Measurements from ENCODE around the gene RFNG. TPM values are rescaled to one million over a fixed set of nuclear protein-coding genes. Genes with fewer than 3 reads are reported as not detected.

Gene RFNG
- total and polyA plus RNA-seq, 7 experiments from 2014 or later = 4.2 to 45.5 (median 28.1) TPM

DNA sequence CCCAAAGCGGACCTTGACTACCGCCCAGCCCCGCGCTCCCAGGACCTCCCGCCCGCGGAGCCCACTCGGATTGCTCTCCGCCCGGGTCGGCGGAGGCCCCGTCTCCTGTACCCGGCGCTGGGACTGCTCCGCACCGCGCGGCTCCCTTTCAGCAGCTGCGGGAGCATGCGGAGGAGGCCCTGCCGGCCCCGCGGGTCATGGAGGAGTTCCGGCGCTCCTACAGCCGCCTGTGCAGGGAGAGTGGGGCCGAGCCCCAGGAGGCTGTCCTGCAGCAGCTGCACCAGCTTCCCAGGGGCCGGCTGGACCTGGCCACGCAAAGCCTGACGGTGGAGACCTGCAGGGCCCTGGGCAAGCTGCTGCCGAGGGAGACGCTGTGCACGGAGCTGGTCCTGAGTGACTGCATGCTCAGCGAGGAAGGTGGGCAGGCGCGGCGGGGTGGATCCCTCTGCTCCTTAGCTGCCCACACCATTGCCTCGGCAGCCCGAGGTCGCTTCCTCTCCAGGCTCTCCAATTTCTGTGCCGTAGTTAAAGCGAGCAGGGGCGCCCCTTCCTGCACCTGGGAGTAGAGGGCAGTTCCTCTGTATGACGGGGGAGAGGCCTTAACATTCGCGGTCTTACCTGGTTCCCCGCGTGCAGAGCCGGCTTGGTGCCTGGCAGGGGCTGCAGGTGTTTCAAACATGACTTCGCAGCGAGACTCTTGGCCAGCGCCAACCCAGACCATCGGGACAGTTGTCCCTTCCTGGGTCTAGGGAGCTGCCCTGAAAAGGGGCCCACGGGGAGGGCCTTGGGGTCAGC is 28.0 kb downstream of the RFNG start:
- H3K36me3 ChIP-seq (ENCODE audit: control insufficient read depth in 2 of 3, insufficient read depth in 3 of 3, low read length in 3 of 3) = peaks cover 0 to 15% (median 0%) of the 10 kb centered on the region in 3 experiments
- H3K27ac ChIP-seq (ENCODE audit: low read depth, low read length) = peak overlapping the region; percentile 3
- ChIA-PET POLR2A (interaction anchor here (0.9 to 4.6 kb wide), 6 partner anchors 56 to 177 kb away, joined by 3 to 29 read pairs (median 4); partner anchors contain the start of gene NOTUM), CTCF (interaction anchor here (1.0 to 6.1 kb wide), 2 partner anchors 14 to 62 kb away, joined by 3 to 122 read pairs; partner anchors contain the start of genes DCXR and NOTUM)
- Mint-ChIP-seq H3K9me3 (no peaks in the 10 kb centered on the region), H3K27ac (peak overlapping the region in 1 of 9 donors; percentile 43), H3K4me1 (peaks cover 7 to 28% (median 22%) of the 10 kb centered on the region in 7 donors), H3K27me3 (no peaks in the 10 kb centered on the region), H3K4me3 (peak overlapping the region; percentile 72 to 89 (median 83)), H3K36me3 (peaks cover 0 to 2% (median 0%) of the 10 kb centered on the region in 5 donors)
- peaks cover 16 to 29% of the 10 kb centered on the region in 2 donors for H3K4me1 ChIP-seq (ENCODE audit: control insufficient read depth in 2 of 2, insufficient read depth in 2 of 2, low read length in 2 of 2)
- DNase-seq (peak in 2 of 9 donors; percentile 23 to 25), ATAC-seq (no peak)
- intact Hi-C loops (cut with micrococcal nuclease) = loop anchor here (1.0 to 5.0 kb wide), 15 partner anchors 14 to 729 kb away; partner anchors contain the start of genes ASPSCR1 (in 2 of the 2), DCXR (in 2 of the 2), HEXD (in 2 of the 2) and MCRIP1 (in 2 of the 2)
- H3K4me3 ChIP-seq (ENCODE audit: low read length) = peak overlapping the region; percentile 68
- H3K27me3 ChIP-seq (ENCODE audit: control insufficient read depth in 2 of 2, insufficient read depth in 2 of 2, low read length in 2 of 2) = no peaks in the 10 kb centered on the region
- no peaks in the 10 kb centered on the region for H3K9me3 ChIP-seq (ENCODE audit: control insufficient read depth in 2 of 3, low read length in 3 of 3)

DNA sequence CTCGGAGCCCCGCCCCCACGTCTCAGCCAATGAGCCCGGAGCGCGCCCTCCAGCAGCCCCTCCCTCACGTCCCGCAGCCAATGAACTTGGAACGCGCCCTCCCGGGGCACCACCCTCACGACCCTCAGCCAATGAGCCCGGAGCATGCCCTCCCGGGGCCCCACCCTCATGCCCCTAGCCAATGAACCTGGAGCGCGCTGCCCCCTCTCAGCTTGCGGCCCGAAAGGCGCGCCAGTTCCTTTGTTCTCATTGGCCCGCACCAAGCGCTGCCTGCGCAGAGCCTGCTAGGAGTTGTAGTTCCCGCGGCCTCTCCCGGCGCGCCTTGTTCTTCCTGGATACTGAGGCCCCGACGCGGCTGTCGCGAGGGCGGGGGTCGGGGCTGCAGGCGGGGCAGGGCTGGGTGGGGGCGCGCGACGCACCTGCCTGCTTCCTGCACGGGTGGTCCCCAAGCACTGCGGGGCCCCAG is 28.6 kb downstream of the RFNG start, which contains the start of gene LRRC45:
TSS of gene LRRC45 (plus strand) at position 325 of the 466 bp plus-strand sequence. CDS start 339 bp downstream, outside the sequence.
- Mint-ChIP-seq H3K4me1 (peaks cover 7 to 28% (median 22%) of the 10 kb centered on the region in 7 donors), H3K36me3 (peaks cover 0 to 2% (median 0%) of the 10 kb centered on the region in 5 donors), H3K4me3 (peak within 1 kb of the TSS; percentile 80 to 91 (median 84)), H3K9me3 (no peaks in the 10 kb centered on the region), H3K27ac (peak within 1 kb of the TSS in 7 of 9 donors; percentile 41 to 88 (median 66)), H3K27me3 (no peaks in the 10 kb centered on the region)
- Histone ChIP-seq H3K4me3 (ENCODE audit: low read length) (peak within 1 kb of the TSS; percentile 71), H3K9me3 (ENCODE audit: control insufficient read depth in 2 of 3, low read length in 3 of 3) (no peaks in the 10 kb centered on the region), H3K36me3 (ENCODE audit: control insufficient read depth in 2 of 3, insufficient read depth in 3 of 3, low read length in 3 of 3) (peaks cover 0 to 21% (median 0%) of the 10 kb centered on the region in 3 experiments), H3K4me1 (ENCODE audit: control insufficient read depth in 2 of 2, insufficient read depth in 2 of 2, low read length in 2 of 2) (peaks cover 16 to 29% of the 10 kb centered on the region in 2 donors), H3K27me3 (ENCODE audit: control insufficient read depth in 2 of 2, insufficient read depth in 2 of 2, low read length in 2 of 2) (no peaks in the 10 kb centered on the region), H3K27ac (ENCODE audit: low read depth, low read length) (peak within 1 kb of the TSS; percentile 65)
- intact Hi-C loops (cut with micrococcal nuclease) = loop anchor here (1.0 to 5.0 kb wide), 16 partner anchors 14 to 730 kb away; partner anchors contain the start of genes ASPSCR1 (in 2 of the 2), DCXR (in 2 of the 2), HEXD (in 2 of the 2) and MCRIP1 (in 2 of the 2)
- DNase-seq (peak; percentile 97 to 100 (median 100)), ATAC-seq (peak; percentile 97)
- POLR2A ChIA-PET = interaction anchor here (1.0 to 4.6 kb wide), 7 partner anchors 24 to 178 kb away, joined by 3 to 29 read pairs (median 5); partner anchors contain the start of genes DUS1L and NOTUM
- CTCF ChIA-PET = interaction anchor here (0.9 to 6.1 kb wide), 5 partner anchors 14 to 70 kb away, joined by 3 to 122 read pairs (median 4); partner anchors contain the start of genes DCXR and NOTUM

DNA sequence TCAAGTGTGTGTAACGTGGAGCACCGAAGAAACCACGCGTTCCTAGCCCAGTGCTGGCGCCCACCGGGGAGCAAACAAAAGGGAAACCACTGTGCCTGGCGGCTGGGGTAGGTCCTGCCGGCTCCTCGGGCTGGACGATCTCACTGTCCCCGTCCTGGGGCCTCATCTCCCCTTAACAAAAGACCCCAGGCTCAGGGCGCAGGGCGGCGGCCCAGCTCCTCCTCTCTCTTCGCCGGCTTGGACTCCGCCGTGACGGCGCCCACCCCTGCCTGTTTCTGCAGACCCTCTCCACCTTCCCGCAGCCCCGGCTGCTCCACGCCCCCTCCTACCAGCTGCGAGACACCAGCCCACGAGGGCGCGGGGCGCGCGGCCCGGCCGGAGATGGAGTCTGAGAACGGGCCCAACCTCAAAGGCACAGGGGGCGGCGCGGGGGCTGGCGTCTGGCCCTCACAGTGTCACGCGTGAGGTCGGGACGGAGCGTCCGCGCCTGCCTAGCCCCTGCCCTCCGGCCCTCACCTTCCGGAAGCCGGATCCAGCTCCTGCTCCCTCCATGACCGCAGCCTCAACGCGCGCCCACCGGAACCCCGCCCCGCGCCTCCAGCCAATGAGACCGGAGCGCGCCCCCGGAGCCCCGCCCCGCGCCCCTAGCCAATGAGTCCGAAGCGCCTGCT is 29.2 kb downstream of the RFNG start, which contains the start of gene CENPX:
TSS of gene CENPX (minus strand) at position 569 of the 671 bp plus-strand sequence. CDS start at position 552, 17 bp downstream.
- H3K9me3 Mint-ChIP-seq = no peaks in the 10 kb centered on the region
- H3K4me3 Mint-ChIP-seq = peak within 1 kb of the TSS; percentile 80 to 91 (median 84)
- peak within 1 kb of the TSS; percentile 65 for H3K27ac ChIP-seq (ENCODE audit: low read depth, low read length)
- peaks cover 16 to 29% of the 10 kb centered on the region in 2 donors for H3K4me1 ChIP-seq (ENCODE audit: control insufficient read depth in 2 of 2, insufficient read depth in 2 of 2, low read length in 2 of 2)
- peaks cover 0 to 23% (median 0%) of the 10 kb centered on the region in 3 experiments for H3K36me3 ChIP-seq (ENCODE audit: control insufficient read depth in 2 of 3, insufficient read depth in 3 of 3, low read length in 3 of 3)
- H3K9me3 ChIP-seq (ENCODE audit: control insufficient read depth in 2 of 3, low read length in 3 of 3) = no peaks in the 10 kb centered on the region
- peaks cover 0 to 2% (median 0%) of the 10 kb centered on the region in 5 donors for H3K36me3 Mint-ChIP-seq
- H3K27me3 ChIP-seq (ENCODE audit: control insufficient read depth in 2 of 2, insufficient read depth in 2 of 2, low read length in 2 of 2) = no peaks in the 10 kb centered on the region
- intact Hi-C loops (cut with micrococcal nuclease) = loop anchor here (1.0 to 5.0 kb wide), 7 partner anchors 54 to 730 kb away; partner anchors contain the start of genes MCRIP1 (in 2 of the 2), ALYREF (in 1 of the 2), ANAPC11 (in 1 of the 2) and HEXD (in 1 of the 2)
- H3K27ac Mint-ChIP-seq = peak within 1 kb of the TSS in 6 of 9 donors; percentile 64 to 88 (median 76)
- no peak for DNase-seq
- no peaks in the 10 kb centered on the region for H3K27me3 Mint-ChIP-seq
- ChIA-PET POLR2A (interaction anchor here (0.6 to 4.6 kb wide), 12 partner anchors 15 to 207 kb away, joined by 3 to 29 read pairs (median 5); partner anchors contain the start of genes DCXR, DUS1L, NOTUM and SLC16A3), CTCF (interaction anchor here (0.9 to 6.1 kb wide), 5 partner anchors 15 to 69 kb away, joined by 3 to 122 read pairs (median 4); partner anchors contain the start of genes DCXR and NOTUM)
- H3K4me3 ChIP-seq (ENCODE audit: low read length) = peak within 1 kb of the TSS; percentile 71
- no peak for ATAC-seq
- peaks cover 5 to 28% (median 22%) of the 10 kb centered on the region in 7 donors for H3K4me1 Mint-ChIP-seq

DNA sequence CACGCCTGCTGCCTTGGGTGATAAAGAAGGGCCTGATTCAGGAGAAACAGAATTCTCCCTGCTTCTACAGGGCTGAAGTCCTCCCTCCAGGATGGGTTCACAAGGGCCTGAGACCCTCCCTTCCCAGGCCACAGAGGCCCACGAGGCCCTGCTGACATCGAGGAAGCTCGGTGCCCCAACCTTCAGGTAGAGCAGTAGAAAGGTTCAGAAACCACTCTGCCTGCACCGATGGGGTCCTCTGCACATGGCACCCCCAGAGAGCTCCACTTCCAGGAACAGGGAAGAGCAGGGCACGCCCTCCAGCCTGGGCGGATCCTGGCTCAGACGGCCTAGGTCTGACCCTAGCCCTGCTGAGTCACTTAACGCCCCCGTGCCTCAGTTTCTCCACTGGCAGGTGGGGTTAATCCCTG is 29.7 kb downstream of the RFNG start:
- peak overlapping the region; percentile 65 for H3K27ac ChIP-seq (ENCODE audit: low read depth, low read length)
- Mint-ChIP-seq H3K27me3 (no peaks in the 10 kb centered on the region), H3K27ac (peak overlapping the region in 4 of 9 donors; percentile 64 to 78 (median 70)), H3K9me3 (no peaks in the 10 kb centered on the region), H3K36me3 (peaks cover 0 to 2% (median 0%) of the 10 kb centered on the region in 5 donors), H3K4me3 (peak overlapping the region; percentile 80 to 91 (median 84)), H3K4me1 (peaks cover 0 to 28% (median 22%) of the 10 kb centered on the region in 7 donors)
- DNase-seq (no peak), ATAC-seq (no peak)
- ChIA-PET POLR2A (interaction anchor here (0.9 to 4.6 kb wide), 8 partner anchors 16 to 96 kb away, joined by 3 to 29 read pairs (median 6); partner anchors contain the start of genes DCXR, DUS1L and NOTUM), CTCF (interaction anchor here (1.2 to 6.1 kb wide), 4 partner anchors 43 to 68 kb away, joined by 3 to 122 read pairs (median 10); partner anchors contain the start of gene NOTUM)
- intact Hi-C loops (cut with micrococcal nuclease) = loop anchor here (1.0 to 5.0 kb wide), 8 partner anchors 53 to 731 kb away; partner anchors contain the start of genes MCRIP1 (in 2 of the 2), ALYREF (in 1 of the 2), ANAPC11 (in 1 of the 2) and HEXD (in 1 of the 2)
- H3K4me1 ChIP-seq (ENCODE audit: control insufficient read depth in 2 of 2, insufficient read depth in 2 of 2, low read length in 2 of 2) = peaks cover 16 to 29% of the 10 kb centered on the region in 2 donors
- H3K4me3 ChIP-seq (ENCODE audit: low read length) = peak overlapping the region; percentile 71
- H3K9me3 ChIP-seq (ENCODE audit: control insufficient read depth in 2 of 3, low read length in 3 of 3) = no peaks in the 10 kb centered on the region
- H3K27me3 ChIP-seq (ENCODE audit: control insufficient read depth in 2 of 2, insufficient read depth in 2 of 2, low read length in 2 of 2) = no peaks in the 10 kb centered on the region
- H3K36me3 ChIP-seq (ENCODE audit: control insufficient read depth in 2 of 3, insufficient read depth in 3 of 3, low read length in 3 of 3) = peaks cover 0 to 25% (median 0%) of the 10 kb centered on the region in 3 experiments

DNA sequence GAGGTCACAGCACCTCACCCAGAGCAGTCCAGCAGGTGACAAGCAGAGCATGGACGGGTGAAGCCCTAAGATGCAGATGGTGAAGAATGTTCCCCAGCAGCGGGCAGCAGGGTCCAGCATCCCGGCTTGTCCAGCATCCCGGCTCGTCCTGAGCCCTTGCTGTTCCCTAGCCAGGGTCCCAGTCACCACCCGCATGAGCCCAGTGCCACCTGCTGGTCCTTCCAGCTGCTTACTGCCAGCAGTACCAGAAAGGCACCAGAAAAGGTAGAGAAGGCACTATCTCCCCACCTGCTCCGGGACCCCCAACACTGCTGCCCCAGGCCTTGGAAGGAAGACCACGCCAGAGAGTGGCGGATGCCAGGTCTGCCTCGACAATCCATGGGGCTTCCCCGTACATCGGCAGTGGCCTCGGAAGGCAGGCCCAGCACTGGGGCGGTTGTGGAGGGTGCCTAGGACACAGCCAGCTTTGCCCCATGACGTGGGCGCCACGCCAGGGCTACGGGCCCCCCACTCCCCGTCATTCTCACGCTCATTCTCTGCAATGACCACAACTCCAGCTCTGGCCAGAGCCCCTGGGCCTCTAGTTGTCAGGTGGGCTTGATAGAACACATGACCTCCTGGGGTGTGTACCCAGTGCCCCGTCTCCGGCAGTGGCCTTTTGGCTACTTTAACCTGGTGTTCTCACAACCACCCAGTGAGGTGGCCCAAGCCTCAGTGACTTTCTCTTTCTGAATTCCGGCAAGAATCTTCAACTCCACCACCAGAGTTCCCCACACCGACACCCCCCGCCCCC is 30.3 kb downstream of the RFNG start:
- intact Hi-C loops (cut with micrococcal nuclease) = loop anchor here (1.0 to 5.0 kb wide), 5 partner anchors 62 to 396 kb away; partner anchors contain the start of genes MCRIP1 (in 2 of the 2), HEXD (in 1 of the 2), OGFOD3 (in 1 of the 2) and PCYT2 (in 1 of the 2)
- CTCF ChIA-PET = interaction anchor here (1.4 to 6.1 kb wide), 6 partner anchors 38 to 85 kb away, joined by 3 to 122 read pairs (median 8); partner anchors contain the start of gene NOTUM
- Histone ChIP-seq H3K9me3 (ENCODE audit: control insufficient read depth in 2 of 3, low read length in 3 of 3) (no peaks in the 10 kb centered on the region), H3K4me3 (ENCODE audit: low read length) (peak overlapping the region; percentile 71), H3K4me1 (ENCODE audit: control insufficient read depth in 2 of 2, insufficient read depth in 2 of 2, low read length in 2 of 2) (peaks cover 16 to 29% of the 10 kb centered on the region in 2 donors), H3K27ac (ENCODE audit: low read depth, low read length) (peak overlapping the region; percentile 65), H3K36me3 (ENCODE audit: control insufficient read depth in 2 of 3, insufficient read depth in 3 of 3, low read length in 3 of 3) (peaks cover 0 to 25% (median 0%) of the 10 kb centered on the region in 3 experiments), H3K27me3 (ENCODE audit: control insufficient read depth in 2 of 2, insufficient read depth in 2 of 2, low read length in 2 of 2) (no peaks in the 10 kb centered on the region)
- Mint-ChIP-seq H3K4me3 (peak overlapping the region; percentile 80 to 91 (median 84)), H3K9me3 (no peaks in the 10 kb centered on the region), H3K27me3 (no peaks in the 10 kb centered on the region), H3K4me1 (peaks cover 0 to 28% (median 22%) of the 10 kb centered on the region in 7 donors), H3K27ac (peak overlapping the region in 5 of 9 donors; percentile 64 to 78 (median 72)), H3K36me3 (peaks cover 0 to 2% (median 0%) of the 10 kb centered on the region in 5 donors)
- POLR2A ChIA-PET = interaction anchor here (1.7 to 4.6 kb wide), 4 partner anchors 17 to 66 kb away, joined by 6 to 29 read pairs (median 10); partner anchors contain the start of genes DCXR and NOTUM
- ATAC-seq (no peak), DNase-seq (peak in 7 of 9 donors; percentile 53 to 62 (median 57))
